ENCODE results near the gene DNAJA1. TPM values are rescaled to one million over a fixed set of nuclear protein-coding genes. Genes with fewer than 3 reads are reported as not detected.

Gene DNAJA1
- total and polyA plus RNA-seq, 10 donors, result 25.8 to 113 (median 76.8) TPM

DNA sequence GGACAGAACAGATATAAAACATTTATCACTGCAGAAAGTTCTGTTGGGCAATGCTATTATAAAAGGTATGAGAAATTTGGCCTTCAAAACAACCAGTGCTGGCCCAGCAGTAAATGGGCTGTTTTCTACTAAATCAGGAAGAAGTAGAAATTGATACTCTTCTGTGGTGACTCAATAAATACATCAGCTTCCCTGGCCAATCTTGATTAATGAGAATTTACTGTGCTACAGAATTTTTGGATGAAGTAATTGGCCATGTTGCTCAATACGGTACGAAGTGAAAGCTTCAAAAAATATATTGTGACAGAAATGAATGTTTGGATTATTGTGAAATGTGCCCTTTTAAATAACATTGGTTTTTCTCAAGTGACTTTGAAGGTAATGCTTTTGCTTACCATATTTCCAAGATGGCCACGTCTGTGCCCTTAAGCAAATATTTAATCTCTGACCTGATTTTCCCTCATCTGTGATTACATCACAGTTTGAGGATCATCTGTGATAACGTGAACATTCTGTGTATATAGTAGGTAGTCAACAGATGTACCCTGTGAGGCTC is 4.2 kb downstream of the DNAJA1 start:
- peak overlapping the region in 1 of 8 donors; percentile 0 for H3K4me3 ChIP-seq
- whole genome bisulfite sequencing, 5 donors, result 25 to 58% (median 37%) methylated on average over 4 of the region's 4 CpGs
- peak overlapping the region in 6 of 8 donors; percentile 4 to 63 (median 46) for H3K27ac ChIP-seq
- H3K4me1 ChIP-seq, result peaks cover 46 to 87% (median 64%) of the 10 kb centered on the region in 6 donors
- DNase-seq, result no peak
- TF ChIP-seq, protein P1, sequence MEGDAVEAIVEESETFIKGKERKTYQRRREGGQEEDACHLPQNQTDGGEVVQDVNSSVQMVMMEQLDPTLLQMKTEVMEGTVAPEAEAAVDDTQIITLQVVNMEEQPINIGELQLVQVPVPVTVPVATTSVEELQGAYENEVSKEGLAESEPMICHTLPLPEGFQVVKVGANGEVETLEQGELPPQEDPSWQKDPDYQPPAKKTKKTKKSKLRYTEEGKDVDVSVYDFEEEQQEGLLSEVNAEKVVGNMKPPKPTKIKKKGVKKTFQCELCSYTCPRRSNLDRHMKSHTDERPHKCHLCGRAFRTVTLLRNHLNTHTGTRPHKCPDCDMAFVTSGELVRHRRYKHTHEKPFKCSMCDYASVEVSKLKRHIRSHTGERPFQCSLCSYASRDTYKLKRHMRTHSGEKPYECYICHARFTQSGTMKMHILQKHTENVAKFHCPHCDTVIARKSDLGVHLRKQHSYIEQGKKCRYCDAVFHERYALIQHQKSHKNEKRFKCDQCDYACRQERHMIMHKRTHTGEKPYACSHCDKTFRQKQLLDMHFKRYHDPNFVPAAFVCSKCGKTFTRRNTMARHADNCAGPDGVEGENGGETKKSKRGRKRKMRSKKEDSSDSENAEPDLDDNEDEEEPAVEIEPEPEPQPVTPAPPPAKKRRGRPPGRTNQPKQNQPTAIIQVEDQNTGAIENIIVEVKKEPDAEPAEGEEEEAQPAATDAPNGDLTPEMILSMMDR (IDR thresholded peaks at IDR 0.05 in 8 of 11, conservative IDR thresholded peaks at IDR 0.05 in 3 of 11), result no peak
- TF ChIP-seq POLR2AphosphoS5 (IDR thresholded peaks at IDR 0.05) (no peak), POLR2A (IDR thresholded peaks at IDR 0.05) (no peak)
- no peaks in the 10 kb centered on the region for H3K9me3 ChIP-seq
- intact Hi-C loops (cut with DNase I; ENCODE audit: low total_unique reads), result no loop called here
- no peaks in the 10 kb centered on the region for H3K27me3 ChIP-seq (replicated peaks in 1 of 7)
- H3K36me3 ChIP-seq, result peaks cover 0 to 81% (median 65%) of the 10 kb centered on the region in 6 donors

DNA sequence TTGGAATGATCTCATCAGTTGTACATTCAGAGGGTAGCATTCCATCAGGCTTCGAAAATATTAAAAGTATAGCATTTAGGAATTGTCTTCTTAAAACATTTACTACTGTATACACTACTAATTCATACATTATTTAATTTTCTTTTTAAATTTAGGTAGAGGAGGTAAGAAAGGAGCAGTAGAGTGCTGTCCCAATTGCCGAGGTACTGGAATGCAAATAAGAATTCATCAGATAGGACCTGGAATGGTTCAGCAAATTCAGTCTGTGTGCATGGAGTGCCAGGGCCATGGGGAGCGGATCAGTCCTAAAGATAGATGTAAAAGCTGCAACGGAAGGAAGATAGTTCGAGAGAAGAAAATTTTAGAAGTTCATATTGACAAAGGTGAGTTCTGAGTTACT is 5.2 kb downstream of the DNAJA1 start:
- no peak for DNase-seq
- Histone ChIP-seq H3K36me3 (peaks cover 0 to 91% (median 74%) of the 10 kb centered on the region in 6 donors), H3K27ac (no peak overlapping the region), H3K4me3 (no peak overlapping the region), H3K27me3 (replicated peaks in 1 of 7) (no peaks in the 10 kb centered on the region), H3K4me1 (peaks cover 45 to 84% (median 61%) of the 10 kb centered on the region in 6 donors), H3K9me3 (no peaks in the 10 kb centered on the region)
- WGBS, 5 donors, result 87 to 96% (median 90%) methylated on average over 5 of the region's 5 CpGs
- intact Hi-C loops (cut with DNase I; ENCODE audit: low total_unique reads), result no loop called here
- TF ChIP-seq, protein P1 (IDR thresholded peaks at IDR 0.05 in 8 of 11, conservative IDR thresholded peaks at IDR 0.05 in 3 of 11), result no peak

DNA sequence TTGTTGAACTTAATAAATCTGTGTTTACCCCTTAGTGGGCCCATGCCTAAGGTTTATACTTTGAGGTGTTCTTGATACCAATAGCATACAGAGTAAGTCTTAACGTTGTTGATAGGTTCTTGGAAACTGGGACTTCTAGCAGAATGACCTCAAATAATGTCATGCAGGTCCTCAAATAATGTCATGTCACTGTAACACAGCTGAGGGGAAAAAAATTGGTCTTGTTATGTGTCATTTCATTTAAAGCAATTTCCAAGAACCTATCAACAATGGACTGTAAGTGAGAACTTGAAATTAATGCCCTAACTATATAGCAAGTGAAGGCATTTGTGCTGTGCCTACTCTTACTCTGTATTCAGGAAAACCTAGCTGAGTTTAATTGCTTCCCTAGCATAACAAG is 7.2 kb downstream of the DNAJA1 start:
- H3K9me3 ChIP-seq, result no peaks in the 10 kb centered on the region
- 42 to 87% (median 65%) methylated on average over 1 of the region's 1 CpG for WGBS, 5 donors
- no peaks in the 10 kb centered on the region for H3K27me3 ChIP-seq (replicated peaks in 1 of 7)
- no peak overlapping the region for H3K27ac ChIP-seq
- TF ChIP-seq, protein P1 (IDR thresholded peaks at IDR 0.05 in 8 of 11, conservative IDR thresholded peaks at IDR 0.05 in 3 of 11), result no peak
- no peak for TF ChIP-seq POLR2A (IDR thresholded peaks at IDR 0.05)
- TF ChIP-seq POLR2AphosphoS5 (IDR thresholded peaks at IDR 0.05), result no peak
- intact Hi-C loops (cut with DNase I; ENCODE audit: low total_unique reads), result no loop called here
- H3K36me3 ChIP-seq, result peaks cover 0 to 100% (median 88%) of the 10 kb centered on the region in 6 donors
- no peak for DNase-seq
- H3K4me1 ChIP-seq, result peaks cover 32 to 67% (median 45%) of the 10 kb centered on the region in 6 donors
- H3K4me3 ChIP-seq, result no peak overlapping the region

DNA sequence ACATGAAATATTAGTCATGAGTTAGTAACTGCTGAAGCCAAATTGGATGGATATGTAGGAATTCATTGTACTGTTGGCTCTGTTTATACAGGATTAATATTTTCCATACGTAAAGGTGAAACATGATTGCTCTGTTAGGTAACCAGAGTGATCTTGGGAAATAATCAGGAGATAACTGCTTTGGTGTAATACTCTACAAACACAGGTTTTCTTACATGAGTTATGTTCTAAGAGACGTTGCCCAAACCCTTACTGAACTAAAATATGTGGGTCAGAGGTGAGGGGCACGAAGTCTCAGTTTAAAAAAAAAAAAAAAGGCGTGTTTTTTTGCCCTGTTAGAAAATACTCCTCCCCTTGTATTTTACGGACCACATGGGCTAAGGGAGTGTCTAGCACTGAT is 7.8 kb downstream of the DNAJA1 start:
- TF ChIP-seq POLR2A (IDR thresholded peaks at IDR 0.05), result no peak
- TF ChIP-seq, protein P1 (IDR thresholded peaks at IDR 0.05 in 8 of 11, conservative IDR thresholded peaks at IDR 0.05 in 3 of 11), result no peak
- no peak for TF ChIP-seq POLR2AphosphoS5 (IDR thresholded peaks at IDR 0.05)
- Histone ChIP-seq H3K27ac (no peak overlapping the region), H3K4me1 (peaks cover 26 to 61% (median 40%) of the 10 kb centered on the region in 6 donors), H3K27me3 (replicated peaks in 1 of 7) (no peaks in the 10 kb centered on the region), H3K36me3 (peaks cover 0 to 100% (median 90%) of the 10 kb centered on the region in 6 donors), H3K9me3 (no peaks in the 10 kb centered on the region), H3K4me3 (no peak overlapping the region)
- 71 to 93% (median 85%) methylated on average over 5 of the region's 5 CpGs for WGBS, 5 donors
- intact Hi-C loops (cut with DNase I; ENCODE audit: low total_unique reads), result no loop called here
- no peak for DNase-seq

Data from spleen (tissue), 11 donors.